Esophagus squamous epithelium (tissue), 5 donors: ENCODE measurements around the gene MRPS23. TPM values are rescaled to one million over a fixed set of nuclear protein-coding genes. Genes with fewer than 3 reads are reported as not detected.

ENCODE experiments used
- DNase-seq: peaks from one replicate; lab custom pipeline; 2025; lab: John Stamatoyannopoulos, UW
- H3K27ac ChIP-seq, 4 donors: fragments of 200-600 bp; sonication (generic); one replicate each; pipeline ENCODE4 v1.5.1; 2016 to 2019; ENCODE audit warnings: mild to moderate bottlenecking in 1 of 4
- H3K27me3 ChIP-seq, 4 donors: fragments of 200-600 bp; sonication (generic); 1 replicate in 3 of 4; 2 replicates in 1 of 4; pipeline versions ENCODE4 v1.5.1 to v1.6.0; 2017 to 2021; ENCODE audit warnings: antibody characterized with exemption in 1 of 4
- H3K36me3 ChIP-seq, 3 donors: fragments of 200-600 bp; sonication (generic); one replicate each; pipeline ENCODE4 v1.5.1; 2016 to 2019
- H3K4me1 ChIP-seq, 3 donors: fragments of 200-600 bp; sonication (generic); one replicate each; pipeline ENCODE4 v1.5.1; 2017 to 2019
- H3K4me3 ChIP-seq, 4 donors: fragments of 200-600 bp; sonication (generic); 1 replicate in 3 of 4; 2 replicates in 1 of 4; pipeline ENCODE4 v1.5.1; 2016 to 2019; ENCODE audit warnings: mild to moderate bottlenecking in 2 of 4, moderate library complexity in 1 of 4
- H3K9me3 ChIP-seq, 3 donors: fragments of 200-600 bp; sonication (generic); one replicate each; pipeline ENCODE4 v1.5.1; 2016 to 2019
- POLR2A ChIP-seq, 4 donors: fragments of 450-650 bp; IDR thresholded peaks; one replicate each; pipeline ENCODE4 v1.6.1; 2017; ENCODE audit warnings: antibody characterized with exemption in 4 of 4, mild to moderate bottlenecking in 4 of 4, moderate library complexity in 3 of 4
- WGBS, 2 donors: methylation state at CpG; one replicate each; pipeline ENCODE4 v1.1.5; 2018; 5-methylcytosine and 5-hydroxymethylcytosine counted together
- intact Hi-C: fragments of 100-400 bp; cut with DNase I; formaldehyde crosslinking; loops from one replicate; pipeline ENCODE4 v1.15.0; 2022
- small RNA-seq, 4 donors: library from RNA; depleted of rRNA; stranded (forward); fragments of <200 nt; gene quantifications; one replicate each; pipeline ENCODE3, GENCODE V24; 2016
- total RNA-seq, 4 donors: library from RNA; depleted of rRNA; stranded (reverse); fragments of >200 nt; gene quantifications; one replicate each; pipeline ENCODE4 v1.1.0, GENCODE V29; 2016
- TF ChIP-seq, protein P1 (sequence below), 6 experiments: fragments of 450-650 bp in 4 of 6; fragments of 200-600 bp in 2 of 6; sonication (generic) in 2 of 6; IDR thresholded peaks; one replicate each; pipeline ENCODE4 v1.5.1; 2016 to 2019; ENCODE audit warnings: antibody characterized with exemption in 6 of 6, mild to moderate bottlenecking in 4 of 6, moderate library complexity in 4 of 6
- donor health status: DM: yes; HTN: yes; CAD: no.

Gene MRPS23
- total RNA-seq, 4 donors from 2014 or later, result 9.9 to 25.2 (median 20.8) TPM

DNA sequence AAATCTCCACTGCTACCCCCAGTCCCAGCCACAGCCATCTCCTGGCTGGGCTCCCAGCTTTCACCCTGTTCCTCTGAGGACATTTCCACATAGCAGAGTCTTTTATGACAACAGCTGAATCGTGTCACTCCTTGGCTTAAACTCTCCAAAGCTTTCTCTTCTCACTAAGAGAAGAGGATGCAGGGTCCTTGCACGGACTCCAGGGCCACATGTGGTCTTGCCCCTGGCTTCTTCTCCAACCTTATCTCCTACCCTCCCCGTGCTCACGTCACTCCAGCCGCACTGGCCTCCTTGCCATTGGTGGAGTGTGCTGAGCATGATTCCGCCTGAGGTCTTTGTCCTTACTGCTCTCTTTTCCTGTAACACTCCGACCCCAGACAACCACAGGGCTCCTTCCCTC lies 64.8 kb downstream of the MRPS23 start:
- Histone ChIP-seq H3K36me3 (no peaks in the 10 kb centered on the region), H3K9me3 (no peaks in the 10 kb centered on the region), H3K4me1 (peaks cover 8 to 20% (median 10%) of the 10 kb centered on the region in 3 donors), H3K27ac (no peak overlapping the region), H3K4me3 (no peak overlapping the region), H3K27me3 (peaks cover 0 to 74% (median 0%) of the 10 kb centered on the region in 4 donors)
- intact Hi-C loops, result no loop called here
- TF ChIP-seq POLR2A (IDR thresholded peaks at IDR 0.05), result no peak
- TF ChIP-seq, protein P1, sequence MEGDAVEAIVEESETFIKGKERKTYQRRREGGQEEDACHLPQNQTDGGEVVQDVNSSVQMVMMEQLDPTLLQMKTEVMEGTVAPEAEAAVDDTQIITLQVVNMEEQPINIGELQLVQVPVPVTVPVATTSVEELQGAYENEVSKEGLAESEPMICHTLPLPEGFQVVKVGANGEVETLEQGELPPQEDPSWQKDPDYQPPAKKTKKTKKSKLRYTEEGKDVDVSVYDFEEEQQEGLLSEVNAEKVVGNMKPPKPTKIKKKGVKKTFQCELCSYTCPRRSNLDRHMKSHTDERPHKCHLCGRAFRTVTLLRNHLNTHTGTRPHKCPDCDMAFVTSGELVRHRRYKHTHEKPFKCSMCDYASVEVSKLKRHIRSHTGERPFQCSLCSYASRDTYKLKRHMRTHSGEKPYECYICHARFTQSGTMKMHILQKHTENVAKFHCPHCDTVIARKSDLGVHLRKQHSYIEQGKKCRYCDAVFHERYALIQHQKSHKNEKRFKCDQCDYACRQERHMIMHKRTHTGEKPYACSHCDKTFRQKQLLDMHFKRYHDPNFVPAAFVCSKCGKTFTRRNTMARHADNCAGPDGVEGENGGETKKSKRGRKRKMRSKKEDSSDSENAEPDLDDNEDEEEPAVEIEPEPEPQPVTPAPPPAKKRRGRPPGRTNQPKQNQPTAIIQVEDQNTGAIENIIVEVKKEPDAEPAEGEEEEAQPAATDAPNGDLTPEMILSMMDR (IDR thresholded peaks at IDR 0.05), result no peak
- no peak for DNase-seq
- 52 to 70% methylated on average over 7 of the region's 7 CpGs for WGBS, 2 donors

Small RNA genes within 50 kb of the gene (small RNA-seq; reads per million reads assigned to genes)
- 0 reads per million in 4 donors for gene RN7SKP94

Other genes starting within 250 kb of the MRPS23 start
- gene CCDC182, start 104.7 kb downstream of the MRPS23 start, total RNA-seq, result not detected
- gene CUEDC1, start 105.4 kb upstream of the MRPS23 start, total RNA-seq, result 10 to 100 TPM in 3 of 4 donors, 1 to 10 TPM in 1; 7.4 to 27.3 (median 18.4) TPM
- gene VEZF1, start 138.2 kb upstream of the MRPS23 start, total RNA-seq, result 10 to 100 TPM; 20.3 to 61.4 (median 27.4) TPM
- gene SRSF1, start 157.2 kb upstream of the MRPS23 start, total RNA-seq, result 100 to 1,000 TPM; 134 to 223 (median 200) TPM
- 10 to 100 TPM; 13.0 to 18.5 (median 14.4) TPM for gene DYNLL2, start 233.4 kb upstream of the MRPS23 start, total RNA-seq